ENCODE measurements around the gene HOXB1.

Gene HOXB1

GRCh38 chr17:48566717-48567116 lies 35.9 kb upstream of the HOXB1 start:
- TF ChIP-seq, protein P1, sequence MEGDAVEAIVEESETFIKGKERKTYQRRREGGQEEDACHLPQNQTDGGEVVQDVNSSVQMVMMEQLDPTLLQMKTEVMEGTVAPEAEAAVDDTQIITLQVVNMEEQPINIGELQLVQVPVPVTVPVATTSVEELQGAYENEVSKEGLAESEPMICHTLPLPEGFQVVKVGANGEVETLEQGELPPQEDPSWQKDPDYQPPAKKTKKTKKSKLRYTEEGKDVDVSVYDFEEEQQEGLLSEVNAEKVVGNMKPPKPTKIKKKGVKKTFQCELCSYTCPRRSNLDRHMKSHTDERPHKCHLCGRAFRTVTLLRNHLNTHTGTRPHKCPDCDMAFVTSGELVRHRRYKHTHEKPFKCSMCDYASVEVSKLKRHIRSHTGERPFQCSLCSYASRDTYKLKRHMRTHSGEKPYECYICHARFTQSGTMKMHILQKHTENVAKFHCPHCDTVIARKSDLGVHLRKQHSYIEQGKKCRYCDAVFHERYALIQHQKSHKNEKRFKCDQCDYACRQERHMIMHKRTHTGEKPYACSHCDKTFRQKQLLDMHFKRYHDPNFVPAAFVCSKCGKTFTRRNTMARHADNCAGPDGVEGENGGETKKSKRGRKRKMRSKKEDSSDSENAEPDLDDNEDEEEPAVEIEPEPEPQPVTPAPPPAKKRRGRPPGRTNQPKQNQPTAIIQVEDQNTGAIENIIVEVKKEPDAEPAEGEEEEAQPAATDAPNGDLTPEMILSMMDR (IDR thresholded peaks at IDR 0.05; ENCODE audit: low read depth, low read length): no peak
- no peak overlapping the region for H3K4me3 ChIP-seq (ENCODE audit: low read depth, low read length)

GRCh38 chr17:48565925-48566710 lies 35.3 kb upstream of the HOXB1 start:
- no peak overlapping the region for H3K4me3 ChIP-seq (ENCODE audit: low read depth, low read length)
- TF ChIP-seq, protein P1 (IDR thresholded peaks at IDR 0.05; ENCODE audit: low read depth, low read length): no peak

DNA sequence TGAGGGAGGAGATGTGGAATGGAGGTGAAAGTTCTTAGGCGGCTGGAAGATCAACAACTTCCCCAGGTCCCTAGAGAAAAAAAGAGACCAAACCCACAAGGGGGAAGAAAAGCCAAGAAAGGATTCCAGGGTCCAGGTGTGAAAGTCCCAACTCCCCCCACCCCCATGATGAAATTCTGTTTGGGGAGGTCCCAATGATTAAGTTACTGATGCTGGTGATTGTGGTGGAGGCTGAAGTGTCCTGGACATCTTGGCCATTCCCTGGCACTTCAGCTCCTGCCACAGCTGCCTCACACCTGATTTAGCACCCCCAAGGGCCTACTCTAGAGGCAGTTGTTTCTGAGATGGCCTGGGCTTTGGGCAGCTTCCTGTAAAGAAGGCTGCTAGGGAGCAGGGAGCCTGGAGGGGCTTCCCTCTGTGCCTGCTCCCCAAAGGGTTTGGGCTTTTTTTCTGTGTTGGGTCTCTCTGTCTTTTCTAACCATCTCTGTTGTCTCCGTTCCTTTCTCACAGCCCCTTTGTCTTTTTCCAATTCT lies 34.3 kb upstream of the HOXB1 start:
- TF ChIP-seq, protein P1 (IDR thresholded peaks at IDR 0.05; ENCODE audit: low read depth, low read length): no peak
- H3K4me3 ChIP-seq (ENCODE audit: low read depth, low read length): peak overlapping the region; percentile 63

DNA sequence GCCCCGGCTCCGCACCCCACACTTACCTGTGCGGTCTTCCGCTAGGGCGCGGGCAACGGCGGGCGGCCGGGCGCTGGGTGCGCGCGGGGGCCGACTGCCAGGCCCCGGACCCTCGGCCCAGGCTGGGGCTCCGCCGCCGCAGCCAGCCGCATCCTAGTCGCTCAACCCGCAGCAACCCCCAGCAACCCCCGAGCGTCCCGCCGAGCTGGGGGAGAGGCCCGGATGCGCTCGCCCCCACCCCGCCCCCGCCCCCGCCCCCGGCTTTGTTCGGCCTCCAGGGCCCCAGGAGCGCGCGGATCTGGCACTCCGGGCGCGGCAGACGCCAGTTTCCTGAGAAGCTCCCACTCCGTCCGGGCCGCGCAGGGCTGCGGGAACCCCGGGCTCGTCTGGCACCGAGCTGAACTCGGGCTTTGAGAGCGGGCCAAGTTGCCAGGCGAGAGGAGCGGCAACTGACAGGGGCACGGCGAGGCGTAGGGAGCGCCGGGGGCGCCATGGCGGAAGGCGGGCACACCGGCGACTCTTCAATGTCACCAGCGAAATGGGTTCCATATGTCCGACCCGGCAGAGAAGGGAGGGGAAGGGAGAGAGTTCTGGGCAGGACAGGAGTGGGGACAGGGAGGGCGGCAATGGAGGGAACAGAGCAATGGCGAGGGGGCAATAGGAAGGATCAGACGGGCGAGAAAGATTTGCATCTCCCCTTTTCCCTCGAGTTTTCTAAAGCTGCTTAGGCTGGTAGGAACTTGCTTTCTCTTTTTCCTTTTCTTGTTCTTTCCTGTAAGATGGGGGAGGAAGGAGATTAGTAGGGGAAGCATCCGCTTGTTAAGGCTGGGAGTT lies 33.6 kb upstream of the HOXB1 start:
- peak overlapping the region; percentile 63 for H3K4me3 ChIP-seq (ENCODE audit: low read depth, low read length)
- TF ChIP-seq, protein P1 (IDR thresholded peaks at IDR 0.05; ENCODE audit: low read depth, low read length): no peak

- TF ChIP-seq, protein P1 (IDR thresholded peaks at IDR 0.05; ENCODE audit: low read depth, low read length): no peak
- peak overlapping the region; percentile 63 for H3K4me3 ChIP-seq (ENCODE audit: low read depth, low read length)
Observed at GRCh38 chr17:48563867-48564187, 33.0 kb upstream of the HOXB1 start.

GRCh38 chr17:48563385-48563838 lies 32.6 kb upstream of the HOXB1 start:
- peak overlapping the region; percentile 63 for H3K4me3 ChIP-seq (ENCODE audit: low read depth, low read length)
- TF ChIP-seq, protein P1 (IDR thresholded peaks at IDR 0.05; ENCODE audit: low read depth, low read length): no peak

- peak overlapping the region; percentile 63 for H3K4me3 ChIP-seq (ENCODE audit: low read depth, low read length)
- TF ChIP-seq, protein P1 (IDR thresholded peaks at IDR 0.05; ENCODE audit: low read depth, low read length): no peak
Observed at GRCh38 chr17:48562934-48563333, 32.1 kb upstream of the HOXB1 start.

Measured in WI38 (cell line).